ENCODE measurements around the gene ASB18. TPM values are rescaled to one million over a fixed set of nuclear protein-coding genes. Genes with fewer than 3 reads are reported as not detected.

The ASB18 gene
- total RNA-seq, 1 experiment from 2014 or later = not detected

- Mint-ChIP-seq H3K27ac (no peak overlapping the region), H3K9me3 (peaks cover 19% of the 10 kb centered on the region), H3K36me3 (peaks cover 12% of the 10 kb centered on the region), H3K4me3 (no peak overlapping the region), H3K27me3 (ENCODE audit: low read depth) (peaks cover 74% of the 10 kb centered on the region), H3K4me1 (peaks cover 25% of the 10 kb centered on the region)
- POLR2A ChIA-PET = interaction anchor here (0.6 kb wide), 1 partner anchor 77 kb away, joined by 6 read pairs; no protein-coding TSS in a partner anchor
- CTCF ChIA-PET = interaction anchor here (1.1 kb wide), 1 partner anchor 21 kb away, joined by 5 read pairs; no protein-coding TSS in a partner anchor
- DNase-seq (ENCODE audit: low spot score) (no peak), ATAC-seq (no peak)
- TF ChIP-seq MLX (CRISPR knock-in tag; IDR thresholded peaks at IDR 0.05) (no peak), TEAD1 (CRISPR knock-in tag; IDR thresholded peaks at IDR 0.05) (no peak), JAZF1 (CRISPR knock-in tag; IDR thresholded peaks at IDR 0.05) (no peak), NR2C2 (CRISPR knock-in tag; IDR thresholded peaks at IDR 0.05) (no peak), ZNF396 (CRISPR knock-in tag; IDR thresholded peaks at IDR 0.05; ENCODE audit: borderline replicate concordance) (no peak), NR1H2 (CRISPR knock-in tag; IDR thresholded peaks at IDR 0.05) (no peak), ZNF423 (CRISPR knock-in tag; IDR thresholded peaks at IDR 0.05) (no peak), ZNF263 (CRISPR knock-in tag; IDR thresholded peaks at IDR 0.05; ENCODE audit: low read depth) (no peak), ZNF219 (CRISPR knock-in tag; IDR thresholded peaks at IDR 0.05; ENCODE audit: borderline replicate concordance) (no peak), PRDM15 (CRISPR knock-in tag; IDR thresholded peaks at IDR 0.05) (no peak), E2F1 (CRISPR knock-in tag; IDR thresholded peaks at IDR 0.05) (no peak), AR (CRISPR knock-in tag; IDR thresholded peaks at IDR 0.05) (no peak), ATF3 (CRISPR knock-in tag; conservative IDR thresholded peaks at IDR 0.05) (no peak), AFF4 (CRISPR knock-in tag; IDR thresholded peaks at IDR 0.05; ENCODE audit: borderline replicate concordance) (no peak), TEAD4 (CRISPR knock-in tag; IDR thresholded peaks at IDR 0.05) (no peak), CDX4 (CRISPR knock-in tag; IDR thresholded peaks at IDR 0.05; ENCODE audit: borderline replicate concordance) (no peak), JUN (CRISPR knock-in tag; IDR thresholded peaks at IDR 0.05) (no peak), PRRX2 (CRISPR knock-in tag; IDR thresholded peaks at IDR 0.05) (no peak)
These were observed 107.9 kb downstream of the ASB18 start for GRCh38 chr2:236156095-236156859.

Measured in WTC11 (cell line).